Thymus (tissue), 11 donors: Measurements from ENCODE around the gene BCL6B. TPM values are rescaled to one million over a fixed set of nuclear protein-coding genes. Genes with fewer than 3 reads are reported as not detected.

Experiments
- DNase-seq, 9 donors: peaks; one replicate each; pipeline ENCODE4 v3.0.0-alpha.2; 2013; ENCODE audit warnings: low spot score in 9 of 9, low read depth in 6 of 9, missing footprints in 1 of 9
- H3K27ac ChIP-seq, 2 donors: one replicate each; pipeline ENCODE4 v1.5.1; 2013; ENCODE audit warnings: control low read depth in 1 of 2, low read depth in 1 of 2, low read length in 1 of 2, mild to moderate bottlenecking in 1 of 2, moderate library complexity in 1 of 2
- H3K27me3 ChIP-seq, 2 donors: one replicate each; pipeline ENCODE4 v1.5.1; 2013; ENCODE audit warnings: low read length in 1 of 2; ENCODE audit not compliant: control insufficient read depth in 2 of 2, insufficient read depth in 1 of 2
- H3K36me3 ChIP-seq, 2 donors: one replicate each; pipeline ENCODE4 v1.5.1; 2013; ENCODE audit warnings: low read length in 1 of 2, mild to moderate bottlenecking in 1 of 2, moderate library complexity in 1 of 2; ENCODE audit not compliant: control insufficient read depth in 2 of 2, insufficient read depth in 2 of 2
- H3K4me1 ChIP-seq, 2 donors: one replicate each; pipeline ENCODE4 v1.5.1; 2013; ENCODE audit warnings: low read length in 2 of 2; ENCODE audit not compliant: control insufficient read depth in 2 of 2, insufficient read depth in 2 of 2
- H3K4me3 ChIP-seq, 2 donors: one replicate each; pipeline ENCODE4 v1.5.1; 2013; ENCODE audit warnings: low read length in 2 of 2, control low read depth in 1 of 2, mild to moderate bottlenecking in 1 of 2
- H3K9me3 ChIP-seq, 2 donors: one replicate each; pipeline ENCODE4 v1.5.1; 2013; ENCODE audit warnings: low read length in 1 of 2, mild to moderate bottlenecking in 1 of 2; ENCODE audit not compliant: control insufficient read depth in 2 of 2, insufficient read depth in 1 of 2
- WGBS: extraction: QIAGEN DNeasy Blood & Tissue Kit; methylation state at CpG from one replicate; pipeline ENCODE4 v1.1.7; 2013; 5-methylcytosine and 5-hydroxymethylcytosine counted together
- polyA plus RNA-seq: library from polyadenylated mRNA; stranded (reverse); fragments of 200-250 nt; gene quantifications from one replicate; pipeline ENCODE4 v1.2.3, GENCODE V29; 2013
- total RNA-seq: library from RNA; stranded (reverse); fragments of 120-200 nt; gene quantifications from one replicate; pipeline ENCODE4 v1.2.4, GENCODE V29; 2013
- donor health status: healthy.

The BCL6B gene
- total and polyA plus RNA-seq, 2 donors: 2.4 to 3.4 TPM

DNA sequence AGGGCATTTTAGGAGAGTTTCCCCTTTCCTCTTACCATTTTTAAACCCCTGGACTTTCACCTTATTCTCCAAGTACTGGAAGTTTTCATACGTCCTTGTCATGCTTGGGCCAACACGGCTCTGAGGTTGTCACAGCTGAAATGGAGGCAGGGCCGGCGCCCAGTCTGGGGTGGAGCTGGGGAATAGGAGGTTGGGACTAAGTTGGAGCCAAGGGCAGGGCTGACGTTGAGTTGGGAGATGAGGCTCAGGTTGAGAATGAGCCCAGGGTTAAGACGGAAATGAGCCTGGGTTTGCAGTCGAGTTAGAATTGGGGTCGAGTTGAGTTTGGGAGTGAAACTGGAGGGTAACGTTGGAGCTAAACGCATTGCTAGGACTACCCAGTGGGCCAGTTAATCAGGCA is 55.9 kb downstream of the BCL6B start:
- Histone ChIP-seq H3K36me3 (no peaks in the 10 kb centered on the region), H3K4me3 (no peak overlapping the region), H3K27me3 (peaks cover 0 to 8% of the 10 kb centered on the region in 2 donors), H3K4me1 (no peaks in the 10 kb centered on the region), H3K27ac (no peak overlapping the region), H3K9me3 (no peaks in the 10 kb centered on the region)
- no peak for DNase-seq
- 96% methylated on average over 10 of the region's 10 CpGs for WGBS

Other genes starting within 250 kb of the BCL6B start
- gene FBXO39, start 246.8 kb upstream of the BCL6B start, total RNA-seq: 0.09 TPM
- gene FBXO39, start 246.8 kb upstream of the BCL6B start, polyA plus RNA-seq: 1.0 TPM
- gene TEKT1, start 191.3 kb upstream of the BCL6B start, total RNA-seq: 0.05 TPM
- gene TEKT1, start 191.3 kb upstream of the BCL6B start, polyA plus RNA-seq: 0.25 TPM
- gene ALOX12, start 27.0 kb upstream of the BCL6B start, total RNA-seq: under 0.01 TPM
- gene ALOX12, start 27.0 kb upstream of the BCL6B start, polyA plus RNA-seq: 0.32 TPM
- 95.2 TPM for gene RNASEK, start 10.4 kb upstream of the BCL6B start, total RNA-seq
- 368 TPM for gene RNASEK, start 10.4 kb upstream of the BCL6B start, polyA plus RNA-seq
- 0.42 TPM for gene SLC16A13, start 13.0 kb downstream of the BCL6B start, total RNA-seq
- 2.5 TPM for gene SLC16A13, start 13.0 kb downstream of the BCL6B start, polyA plus RNA-seq
- gene SLC16A11, start 21.0 kb downstream of the BCL6B start, total RNA-seq: 0.52 TPM
- gene SLC16A11, start 21.0 kb downstream of the BCL6B start, polyA plus RNA-seq: 7.4 TPM
- gene CLEC10A, start 57.2 kb downstream of the BCL6B start, total RNA-seq: 8.6 TPM
- 11.2 TPM for gene CLEC10A, start 57.2 kb downstream of the BCL6B start, polyA plus RNA-seq
- gene ASGR2, start 91.8 kb downstream of the BCL6B start, total RNA-seq: 0.85 TPM
- gene ASGR2, start 91.8 kb downstream of the BCL6B start, polyA plus RNA-seq: 4.7 TPM
- gene ASGR1, start 156.3 kb downstream of the BCL6B start, total RNA-seq: 0.90 TPM
- gene ASGR1, start 156.3 kb downstream of the BCL6B start, polyA plus RNA-seq: 3.3 TPM
- gene DLG4, start 196.8 kb downstream of the BCL6B start, total RNA-seq: 8.5 TPM
- gene DLG4, start 196.8 kb downstream of the BCL6B start, polyA plus RNA-seq: 15.1 TPM
- 221 TPM for gene ACADVL, start 196.9 kb downstream of the BCL6B start, total RNA-seq
- gene ACADVL, start 196.9 kb downstream of the BCL6B start, polyA plus RNA-seq: 990 TPM
- gene DVL2, start 211.5 kb downstream of the BCL6B start, total RNA-seq: 21.8 TPM
- gene DVL2, start 211.5 kb downstream of the BCL6B start, polyA plus RNA-seq: 26.6 TPM
- gene PHF23, start 216.4 kb downstream of the BCL6B start, total RNA-seq: 51.6 TPM
- 47.5 TPM for gene PHF23, start 216.4 kb downstream of the BCL6B start, polyA plus RNA-seq
- 245 TPM for gene GABARAP, start 219.4 kb downstream of the BCL6B start, total RNA-seq
- gene GABARAP, start 219.4 kb downstream of the BCL6B start, polyA plus RNA-seq: 846 TPM
- 19.5 TPM for gene CTDNEP1, start 228.7 kb downstream of the BCL6B start, total RNA-seq
- 79.7 TPM for gene CTDNEP1, start 228.7 kb downstream of the BCL6B start, polyA plus RNA-seq
- 50.7 TPM for gene ELP5, start 229.2 kb downstream of the BCL6B start, total RNA-seq
- 35.9 TPM for gene ELP5, start 229.2 kb downstream of the BCL6B start, polyA plus RNA-seq
- 6.3 TPM for gene CLDN7, start 239.4 kb downstream of the BCL6B start, total RNA-seq
- gene CLDN7, start 239.4 kb downstream of the BCL6B start, polyA plus RNA-seq: 34.9 TPM